ENCODE results near the gene ENTPD5. TPM values are rescaled to one million over a fixed set of nuclear protein-coding genes. Genes with fewer than 3 reads are reported as not detected.
"Not testable (repeated sequence)": the region's sequence is repeated elsewhere in the genome, so short reads cannot be mapped to it uniquely, and the experiment has no call there.

Gene ENTPD5
- total and polyA plus RNA-seq, 4 donors, result 11.0 to 15.0 (median 13.3) TPM

- no CpG with 5 or more reads among the region's 1 CpG for WGBS (ENCODE audit: insufficient coverage)
- no peaks in the 10 kb centered on the region for H3K9me3 ChIP-seq (ENCODE audit: control insufficient read depth, insufficient read depth, low read length)
- no peak overlapping the region for H3K4me3 ChIP-seq (ENCODE audit: low read depth, low read length)
- no peaks in the 10 kb centered on the region for H3K36me3 ChIP-seq (ENCODE audit: control insufficient read depth, insufficient read depth, low read length)
- no peak overlapping the region for H3K27ac ChIP-seq (ENCODE audit: low read depth, low read length)
- no peak for DNase-seq (ENCODE audit: low read depth in 4 of 6, low spot score in 6 of 6)
- H3K27me3 ChIP-seq (ENCODE audit: control insufficient read depth, insufficient read depth, low read length), result no peaks in the 10 kb centered on the region
- H3K4me1 ChIP-seq (ENCODE audit: control insufficient read depth, insufficient read depth, low read length), result peaks cover 5% of the 10 kb centered on the region
These were observed 4.8 kb downstream of the ENTPD5 start for GRCh38 chr14:74014299-74014698.

GRCh38 chr14:74008843-74009499 lies 10.1 kb downstream of the ENTPD5 start:
- Histone ChIP-seq H3K9me3 (ENCODE audit: control insufficient read depth, insufficient read depth, low read length) (no peaks in the 10 kb centered on the region), H3K27ac (ENCODE audit: low read depth, low read length) (no peak overlapping the region), H3K4me1 (ENCODE audit: control insufficient read depth, insufficient read depth, low read length) (no peaks in the 10 kb centered on the region), H3K36me3 (ENCODE audit: control insufficient read depth, insufficient read depth, low read length) (peaks cover 2% of the 10 kb centered on the region), H3K27me3 (ENCODE audit: control insufficient read depth, insufficient read depth, low read length) (no peaks in the 10 kb centered on the region), H3K4me3 (ENCODE audit: low read depth, low read length) (no peak overlapping the region)
- WGBS (ENCODE audit: insufficient coverage), result no CpG with 5 or more reads among the region's 2 CpGs
- DNase-seq (ENCODE audit: low read depth in 4 of 6, low spot score in 6 of 6), result no peak

DNA sequence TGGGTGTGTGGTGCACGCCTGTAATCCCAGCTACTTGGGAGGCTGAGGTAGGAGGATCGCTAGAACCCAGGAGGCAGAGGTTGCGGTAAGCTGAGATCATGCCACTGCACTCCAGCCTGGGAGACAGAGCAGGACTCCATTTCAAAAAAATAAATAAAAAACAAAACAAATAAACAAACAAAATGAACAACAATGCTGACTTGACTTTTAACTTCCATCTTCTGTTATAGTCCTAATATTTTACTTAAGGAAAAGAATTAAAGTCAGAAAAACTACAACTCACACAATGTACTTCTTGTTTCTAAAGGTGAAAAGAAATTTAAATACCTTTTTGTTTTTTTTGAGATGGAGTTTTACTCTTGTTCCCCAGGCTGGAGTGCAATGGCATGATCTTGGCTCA lies 13.4 kb downstream of the ENTPD5 start:
- H3K4me3 ChIP-seq (ENCODE audit: low read depth, low read length); H3K4me1 ChIP-seq (ENCODE audit: control insufficient read depth, insufficient read depth, low read length); H3K9me3 ChIP-seq (ENCODE audit: control insufficient read depth, insufficient read depth, low read length); H3K36me3 ChIP-seq (ENCODE audit: control insufficient read depth, insufficient read depth, low read length); DNase-seq (ENCODE audit: low read depth in 4 of 6, low spot score in 6 of 6); H3K27me3 ChIP-seq (ENCODE audit: control insufficient read depth, insufficient read depth, low read length); H3K27ac ChIP-seq (ENCODE audit: low read depth, low read length): not testable (repeated sequence)
- no CpG with 5 or more reads among the region's 3 CpGs for WGBS (ENCODE audit: insufficient coverage)

- Histone ChIP-seq H3K36me3 (ENCODE audit: control insufficient read depth, insufficient read depth, low read length) (peaks cover 2% of the 10 kb centered on the region), H3K27ac (ENCODE audit: low read depth, low read length) (no peak overlapping the region), H3K9me3 (ENCODE audit: control insufficient read depth, insufficient read depth, low read length) (no peaks in the 10 kb centered on the region), H3K4me1 (ENCODE audit: control insufficient read depth, insufficient read depth, low read length) (no peaks in the 10 kb centered on the region), H3K4me3 (ENCODE audit: low read depth, low read length) (no peak overlapping the region), H3K27me3 (ENCODE audit: control insufficient read depth, insufficient read depth, low read length) (no peaks in the 10 kb centered on the region)
- 89% methylated on average over 2 of the region's 2 CpGs for WGBS (ENCODE audit: insufficient coverage)
- DNase-seq (ENCODE audit: low read depth in 4 of 6, low spot score in 6 of 6), result no peak
These were observed 20.4 kb downstream of the ENTPD5 start for GRCh38 chr14:73998726-73999125.

DNA sequence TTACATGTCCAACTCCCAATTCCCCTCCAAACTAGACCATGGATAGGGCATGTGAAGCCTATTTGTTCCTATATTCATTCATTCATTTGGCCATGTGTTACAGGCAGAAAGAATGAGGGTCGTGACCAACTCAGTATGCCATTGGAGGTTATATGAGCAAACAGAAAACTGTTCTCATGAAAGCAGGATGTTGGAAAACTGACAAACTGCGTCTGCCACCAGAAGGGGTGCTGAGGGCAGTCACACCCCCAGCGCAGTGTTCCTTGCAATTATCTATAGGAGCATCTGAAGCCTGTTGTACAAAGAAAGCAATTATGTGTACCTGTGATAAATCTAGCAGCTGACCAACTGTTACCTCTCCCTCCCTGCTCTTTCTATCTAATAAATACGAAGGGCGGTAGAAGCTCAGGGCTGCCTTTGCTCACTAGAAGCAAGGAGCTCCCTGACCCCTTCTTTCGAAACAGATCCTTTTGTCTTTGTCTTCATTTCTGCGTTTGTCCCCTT lies 21.1 kb downstream of the ENTPD5 start:
- Histone ChIP-seq H3K4me1 (ENCODE audit: control insufficient read depth, insufficient read depth, low read length) (no peaks in the 10 kb centered on the region), H3K9me3 (ENCODE audit: control insufficient read depth, insufficient read depth, low read length) (no peaks in the 10 kb centered on the region), H3K4me3 (ENCODE audit: low read depth, low read length) (no peak overlapping the region), H3K27ac (ENCODE audit: low read depth, low read length) (no peak overlapping the region), H3K27me3 (ENCODE audit: control insufficient read depth, insufficient read depth, low read length) (no peaks in the 10 kb centered on the region), H3K36me3 (ENCODE audit: control insufficient read depth, insufficient read depth, low read length) (peaks cover 2% of the 10 kb centered on the region)
- DNase-seq (ENCODE audit: low read depth in 4 of 6, low spot score in 6 of 6), result no peak
- 80% methylated on average over 6 of the region's 7 CpGs for WGBS (ENCODE audit: insufficient coverage)

DNA sequence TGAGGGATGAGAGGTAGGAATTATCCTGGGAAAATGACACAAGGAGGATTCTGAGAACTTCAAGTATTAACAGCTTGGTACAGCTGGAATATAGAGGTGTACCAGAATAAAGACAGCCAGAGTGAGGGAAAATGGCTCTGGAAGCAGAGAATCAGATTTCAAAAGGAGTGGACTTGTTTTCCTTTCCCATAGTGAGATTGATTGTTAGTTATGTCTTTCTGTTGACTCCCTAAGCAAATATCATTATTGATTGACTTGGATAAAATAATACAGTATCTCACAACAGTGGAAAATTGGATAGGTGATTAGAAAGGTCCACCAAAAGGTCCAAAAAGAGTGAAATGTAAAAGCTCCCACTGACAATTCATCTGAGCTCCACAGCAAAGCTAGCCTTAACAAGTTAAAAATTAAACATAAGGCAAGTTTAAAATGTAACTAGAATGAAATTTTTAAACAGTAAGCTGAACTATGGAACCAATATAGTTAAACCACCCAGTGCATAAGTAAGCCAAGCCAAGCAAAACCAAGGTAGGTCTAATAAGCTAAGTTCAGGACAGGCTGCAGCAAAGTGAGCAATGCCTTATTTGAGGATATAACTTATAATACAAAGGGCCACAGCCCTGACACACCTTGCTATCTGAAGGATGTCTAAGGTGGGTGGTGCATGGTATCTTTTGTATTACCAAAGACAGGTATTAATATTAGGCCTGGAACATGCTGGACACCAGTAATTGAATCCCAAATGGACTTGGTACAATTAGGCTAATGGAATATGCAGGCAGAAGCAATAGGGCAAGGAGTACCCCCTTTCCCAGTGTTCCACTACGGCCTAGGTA lies 21.8 kb downstream of the ENTPD5 start:
- DNase-seq (ENCODE audit: low read depth in 4 of 6, low spot score in 6 of 6), result no peak
- no peaks in the 10 kb centered on the region for H3K27me3 ChIP-seq (ENCODE audit: control insufficient read depth, insufficient read depth, low read length)
- H3K4me3 ChIP-seq (ENCODE audit: low read depth, low read length), result no peak overlapping the region
- H3K27ac ChIP-seq (ENCODE audit: low read depth, low read length), result no peak overlapping the region
- no peaks in the 10 kb centered on the region for H3K9me3 ChIP-seq (ENCODE audit: control insufficient read depth, insufficient read depth, low read length)
- H3K36me3 ChIP-seq (ENCODE audit: control insufficient read depth, insufficient read depth, low read length), result peaks cover 2% of the 10 kb centered on the region
- no CpG with 5 or more reads among the region's 1 CpG for WGBS (ENCODE audit: insufficient coverage)
- no peaks in the 10 kb centered on the region for H3K4me1 ChIP-seq (ENCODE audit: control insufficient read depth, insufficient read depth, low read length)

- DNase-seq (ENCODE audit: low read depth in 4 of 6, low spot score in 6 of 6), result no peak
- Histone ChIP-seq H3K9me3 (ENCODE audit: control insufficient read depth, insufficient read depth, low read length) (no peaks in the 10 kb centered on the region), H3K4me1 (ENCODE audit: control insufficient read depth, insufficient read depth, low read length) (no peaks in the 10 kb centered on the region), H3K36me3 (ENCODE audit: control insufficient read depth, insufficient read depth, low read length) (peaks cover 2% of the 10 kb centered on the region), H3K27ac (ENCODE audit: low read depth, low read length) (no peak overlapping the region), H3K4me3 (ENCODE audit: low read depth, low read length) (no peak overlapping the region), H3K27me3 (ENCODE audit: control insufficient read depth, insufficient read depth, low read length) (no peaks in the 10 kb centered on the region)
- WGBS (ENCODE audit: insufficient coverage), result 100% methylated on average over 1 of the region's 2 CpGs
These were observed 22.4 kb downstream of the ENTPD5 start for GRCh38 chr14:73996731-73997107.

DNA sequence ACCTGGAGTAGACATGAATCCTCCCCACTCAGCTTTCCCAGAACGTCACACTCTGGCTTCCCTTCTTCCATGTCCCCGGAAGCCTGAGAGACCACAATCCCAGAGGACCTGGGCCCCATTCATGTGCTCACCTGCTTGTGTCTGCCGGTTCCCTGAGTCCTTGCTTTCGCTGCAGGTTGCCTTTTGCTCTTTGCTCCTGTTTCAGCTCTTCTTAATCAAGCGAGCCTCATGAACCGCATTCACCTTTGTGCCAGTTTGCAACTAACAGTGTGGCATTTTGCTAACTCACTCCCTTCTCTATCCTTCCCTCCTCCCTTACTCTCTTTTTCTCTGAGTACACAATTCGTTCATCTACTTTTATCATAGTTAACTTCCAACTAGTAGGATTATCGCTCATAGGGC lies 23.1 kb downstream of the ENTPD5 start:
- H3K27ac ChIP-seq (ENCODE audit: low read depth, low read length), result no peak overlapping the region

DNA sequence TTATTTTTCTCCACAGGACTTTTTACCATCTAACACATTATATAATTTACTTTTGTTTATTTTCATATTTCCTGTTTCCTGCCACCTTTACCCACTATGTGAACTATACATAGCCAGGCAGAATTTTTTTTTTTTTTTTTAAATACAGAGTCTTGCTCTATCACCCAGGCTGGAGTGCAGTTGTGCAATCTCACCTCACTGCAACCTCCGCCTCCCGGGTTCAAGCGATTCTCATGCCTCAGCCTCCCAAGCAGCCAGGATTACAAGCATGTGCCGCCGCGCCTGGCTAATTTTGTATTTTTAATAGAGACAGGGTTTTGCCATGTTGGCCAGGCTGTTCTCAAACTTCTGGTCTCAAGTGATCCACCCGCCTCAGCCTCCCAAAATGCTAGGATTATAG lies 24.2 kb downstream of the ENTPD5 start:
- not testable (repeated sequence) for H3K27ac ChIP-seq (ENCODE audit: low read depth, low read length)
- 100% methylated on average over 1 of the region's 7 CpGs for WGBS (ENCODE audit: insufficient coverage)

More for the DNA sequence above, 23.1 kb downstream of the ENTPD5 start:
- Histone ChIP-seq H3K4me3 (ENCODE audit: low read depth, low read length) (no peak overlapping the region), H3K4me1 (ENCODE audit: control insufficient read depth, insufficient read depth, low read length) (no peaks in the 10 kb centered on the region), H3K27me3 (ENCODE audit: control insufficient read depth, insufficient read depth, low read length) (no peaks in the 10 kb centered on the region), H3K36me3 (ENCODE audit: control insufficient read depth, insufficient read depth, low read length) (peaks cover 2% of the 10 kb centered on the region), H3K9me3 (ENCODE audit: control insufficient read depth, insufficient read depth, low read length) (no peaks in the 10 kb centered on the region)
- 88% methylated on average over 6 of the region's 8 CpGs for WGBS (ENCODE audit: insufficient coverage)
- DNase-seq (ENCODE audit: low read depth in 4 of 6, low spot score in 6 of 6), result no peak

GRCh38 chr14:73991092-73991491 lies 28.0 kb downstream of the ENTPD5 start:
- WGBS (ENCODE audit: insufficient coverage), result 94% methylated on average over 2 of the region's 4 CpGs
- Histone ChIP-seq H3K27me3 (ENCODE audit: control insufficient read depth, insufficient read depth, low read length) (no peaks in the 10 kb centered on the region), H3K9me3 (ENCODE audit: control insufficient read depth, insufficient read depth, low read length) (no peaks in the 10 kb centered on the region), H3K4me1 (ENCODE audit: control insufficient read depth, insufficient read depth, low read length) (no peaks in the 10 kb centered on the region), H3K4me3 (ENCODE audit: low read depth, low read length) (no peak overlapping the region), H3K36me3 (ENCODE audit: control insufficient read depth, insufficient read depth, low read length) (no peaks in the 10 kb centered on the region), H3K27ac (ENCODE audit: low read depth, low read length) (no peak overlapping the region)
- no peak for DNase-seq (ENCODE audit: low read depth in 4 of 6, low spot score in 6 of 6)

More for the DNA sequence above, 24.2 kb downstream of the ENTPD5 start:
- H3K4me3 ChIP-seq (ENCODE audit: low read depth, low read length); H3K4me1 ChIP-seq (ENCODE audit: control insufficient read depth, insufficient read depth, low read length); DNase-seq (ENCODE audit: low read depth in 4 of 6, low spot score in 6 of 6); H3K27me3 ChIP-seq (ENCODE audit: control insufficient read depth, insufficient read depth, low read length); H3K9me3 ChIP-seq (ENCODE audit: control insufficient read depth, insufficient read depth, low read length); H3K36me3 ChIP-seq (ENCODE audit: control insufficient read depth, insufficient read depth, low read length): not testable (repeated sequence)

Data from spinal cord (tissue), 10 donors.